HepG2 (cell line): Measurements from ENCODE around the gene TMEM198. TPM values are rescaled to one million over a fixed set of nuclear protein-coding genes. Genes with fewer than 3 reads are reported as not detected.

Source experiments
- ATF7-NPFF ChIP-seq: sonication (generic); formaldehyde crosslinking; IDR thresholded peaks from 2 replicates; pipeline ENCODE4 v1.8.1; 2023; ENCODE audit warnings: mild to moderate bottlenecking, low read depth, missing genetic modification reagents, moderate library complexity
- ETV6 ChIP-seq: sonication (generic); formaldehyde crosslinking; conservative IDR thresholded peaks from 2 replicates; pipeline ENCODE4 v1.4.0; 2020; ENCODE audit warnings: missing genetic modification reagents
- MIXL1 ChIP-seq: IDR thresholded peaks from 2 replicates; pipeline ENCODE4 v1.6.1; 2016
- POLR2A ChIP-seq, 2 experiments: IDR thresholded peaks; 2 replicates each; pipeline ENCODE4 v1.6.1; 2011; ENCODE audit warnings: low read depth in 2 of 2, low read length in 2 of 2, mild to moderate bottlenecking in 1 of 2, moderate library complexity in 1 of 2; ENCODE audit not compliant: insufficient read depth in 1 of 2
- SMAD9 ChIP-seq: sonication (generic); formaldehyde crosslinking; IDR thresholded peaks from 2 replicates; pipeline ENCODE4 v1.5.1; 2020; ENCODE audit warnings: mild to moderate bottlenecking, missing genetic modification reagents
- WIZ ChIP-seq: sonication (generic); formaldehyde crosslinking; IDR thresholded peaks from 2 replicates; pipeline ENCODE4 v1.5.1; 2020; ENCODE audit warnings: mild to moderate bottlenecking, missing genetic modification reagents
- ZMYM3 ChIP-seq: sonication (generic); formaldehyde crosslinking; IDR thresholded peaks from 2 replicates; pipeline ENCODE4 v1.5.1; 2020; ENCODE audit warnings: mild to moderate bottlenecking, missing genetic modification reagents
- ZNF274 ChIP-seq: sonication (generic); formaldehyde crosslinking; IDR thresholded peaks from 2 replicates; pipeline ENCODE4 v1.5.1; 2020; ENCODE audit warnings: mild to moderate bottlenecking, missing genetic modification reagents
- ZNF484 ChIP-seq: sonication (generic); formaldehyde crosslinking; IDR thresholded peaks from 2 replicates; pipeline ENCODE4 v1.5.1; 2020; ENCODE audit warnings: mild to moderate bottlenecking, low read depth, missing genetic modification reagents, borderline replicate concordance
- ZNF614 ChIP-seq: IDR thresholded peaks from 2 replicates; pipeline ENCODE4 v1.6.1; 2018; ENCODE audit warnings: missing biosample characterization, missing genetic modification reagents, inconsistent platforms, borderline replicate concordance
- ZNF7 ChIP-seq: IDR thresholded peaks from 2 replicates; pipeline ENCODE4 v1.6.1; 2016; ENCODE audit warnings: missing biosample characterization, missing genetic modification reagents
- ZNF816 ChIP-seq: sonication (generic); formaldehyde crosslinking; IDR thresholded peaks from 2 replicates; pipeline ENCODE4 v1.8.0; 2022; ENCODE audit warnings: missing genetic modification reagents, mild to moderate bottlenecking, borderline replicate concordance
- polyA plus RNA-seq, 8 experiments: library from polyadenylated mRNA; depleted of rRNA in 3 of 8; stranded (reverse) in 7 of 8; unstranded in 1 of 8; fragments of >200 nt; fragmentation: Illumina TruSeq in 4 of 8; extraction: Trizol in 4 of 8; gene quantifications; 2 replicates each; pipeline versions ENCODE4 v1.2.1 to v1.2.3, GENCODE V29; 2011 to 2016; ENCODE audit warnings: low read depth in 4 of 8, missing spikeins in 1 of 8, mixed read lengths in 1 of 8; ENCODE audit not compliant: insufficient read depth in 1 of 8
- total RNA-seq, 5 experiments: library from RNA; depleted of rRNA; stranded (reverse); fragments of >200 nt; fragmentation: Illumina TruSeq; extraction: Trizol; gene quantifications; 2 replicates each; pipeline ENCODE4 v1.2.3, GENCODE V29; 2016; ENCODE audit warnings: low read depth in 1 of 5
- TF ChIP-seq, protein P1 (sequence below): IDR thresholded peaks from 2 replicates; pipeline ENCODE4 v1.6.1; 2012; ENCODE audit warnings: low read depth, low read length, improper control_type of control experiment
- TF ChIP-seq, protein P2 (sequence below): sonication (generic); formaldehyde crosslinking; IDR thresholded peaks from 2 replicates; pipeline ENCODE4 v1.4.0; 2020; ENCODE audit warnings: missing genetic modification reagents
- TF ChIP-seq, protein P3 (sequence below): sonication (generic); formaldehyde crosslinking; IDR thresholded peaks from 2 replicates; pipeline ENCODE4 v1.8.0; 2022; ENCODE audit warnings: missing genetic modification reagents, low read depth, mild to moderate bottlenecking, borderline replicate concordance
- TF ChIP-seq, protein P4 (sequence below): sonication (generic); formaldehyde crosslinking; IDR thresholded peaks from 2 replicates; pipeline ENCODE4 v1.4.0; 2020; ENCODE audit warnings: mild to moderate bottlenecking, missing genetic modification reagents

TMEM198 gene
- total and polyA plus RNA-seq, 2 of the 13 experiments (the other 11 are each of a cell fraction or from before 2014, with no cell fraction given) = 17.3 to 23.5 TPM

DNA sequence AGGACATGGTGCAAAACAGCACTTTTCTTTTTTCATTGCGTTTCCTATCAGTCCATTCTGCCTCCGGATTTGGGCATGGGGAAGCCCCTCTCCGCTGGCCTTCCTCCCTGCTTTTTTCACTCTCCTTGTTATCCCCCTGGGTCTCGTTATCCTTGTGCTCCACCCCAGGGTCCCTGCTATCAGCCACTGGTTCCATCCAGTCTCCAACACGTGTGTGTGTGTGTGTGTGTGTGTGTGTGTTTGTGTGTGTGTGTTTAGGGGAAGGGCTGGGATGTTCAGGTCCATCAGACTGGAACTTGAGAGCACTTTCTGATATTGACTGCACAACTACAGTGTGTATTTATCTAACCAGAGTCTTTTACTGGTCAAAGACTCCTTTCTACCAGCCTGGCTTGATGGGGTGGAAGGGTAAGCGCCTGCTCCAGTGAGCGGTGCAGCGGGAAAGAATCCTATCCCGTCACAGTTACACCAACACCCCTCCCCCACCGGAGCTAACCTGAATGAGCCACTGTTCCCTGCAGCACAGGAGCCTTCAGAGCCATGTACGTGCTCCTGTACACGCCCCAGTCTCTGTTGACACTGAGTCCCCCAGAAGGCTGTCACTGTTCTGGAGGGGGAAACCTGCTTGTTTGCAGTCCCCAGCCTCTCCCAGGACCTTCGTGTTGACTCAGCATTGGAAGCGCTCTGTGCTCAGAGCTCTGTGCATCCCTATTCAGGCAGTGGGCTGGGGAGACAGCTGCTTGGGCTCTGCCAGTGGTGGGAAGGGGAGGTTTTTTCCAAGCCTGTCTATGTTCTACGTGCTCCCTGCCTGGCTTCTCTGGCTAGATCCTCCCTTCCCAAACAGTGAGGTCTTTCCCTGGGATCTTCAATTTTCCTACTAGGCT lies 32.9 kb downstream of the TMEM198 start (continued):
- peak; percentile 82 for TF ChIP-seq ZNF614 (CRISPR knock-in tag)
- TF ChIP-seq, protein P1, sequence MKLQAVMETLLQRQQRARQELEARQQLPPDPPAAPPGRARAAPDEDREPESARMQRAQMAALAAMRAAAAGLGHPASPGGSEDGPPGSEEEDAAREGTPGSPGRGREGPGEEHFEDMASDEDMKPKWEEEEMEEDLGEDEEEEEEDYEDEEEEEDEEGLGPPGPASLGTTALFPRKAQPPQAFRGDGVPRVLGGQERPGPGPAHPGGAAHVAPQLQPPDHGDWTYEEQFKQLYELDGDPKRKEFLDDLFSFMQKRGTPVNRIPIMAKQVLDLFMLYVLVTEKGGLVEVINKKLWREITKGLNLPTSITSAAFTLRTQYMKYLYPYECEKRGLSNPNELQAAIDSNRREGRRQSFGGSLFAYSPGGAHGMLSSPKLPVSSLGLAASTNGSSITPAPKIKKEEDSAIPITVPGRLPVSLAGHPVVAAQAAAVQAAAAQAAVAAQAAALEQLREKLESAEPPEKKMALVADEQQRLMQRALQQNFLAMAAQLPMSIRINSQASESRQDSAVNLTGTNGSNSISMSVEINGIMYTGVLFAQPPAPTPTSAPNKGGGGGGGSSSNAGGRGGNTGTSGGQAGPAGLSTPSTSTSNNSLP = 0 out of 2 replicates have a peak, but pooled peaks have one; percentile 42
- no peak; a peak in 1 of 4 replicates for TF ChIP-seq POLR2A (IDR thresholded peaks at IDR 0.05; ENCODE audit: insufficient read depth in 1 of 2, low read depth in 2 of 2, low read length in 2 of 2)
- TF ChIP-seq, protein P2, sequence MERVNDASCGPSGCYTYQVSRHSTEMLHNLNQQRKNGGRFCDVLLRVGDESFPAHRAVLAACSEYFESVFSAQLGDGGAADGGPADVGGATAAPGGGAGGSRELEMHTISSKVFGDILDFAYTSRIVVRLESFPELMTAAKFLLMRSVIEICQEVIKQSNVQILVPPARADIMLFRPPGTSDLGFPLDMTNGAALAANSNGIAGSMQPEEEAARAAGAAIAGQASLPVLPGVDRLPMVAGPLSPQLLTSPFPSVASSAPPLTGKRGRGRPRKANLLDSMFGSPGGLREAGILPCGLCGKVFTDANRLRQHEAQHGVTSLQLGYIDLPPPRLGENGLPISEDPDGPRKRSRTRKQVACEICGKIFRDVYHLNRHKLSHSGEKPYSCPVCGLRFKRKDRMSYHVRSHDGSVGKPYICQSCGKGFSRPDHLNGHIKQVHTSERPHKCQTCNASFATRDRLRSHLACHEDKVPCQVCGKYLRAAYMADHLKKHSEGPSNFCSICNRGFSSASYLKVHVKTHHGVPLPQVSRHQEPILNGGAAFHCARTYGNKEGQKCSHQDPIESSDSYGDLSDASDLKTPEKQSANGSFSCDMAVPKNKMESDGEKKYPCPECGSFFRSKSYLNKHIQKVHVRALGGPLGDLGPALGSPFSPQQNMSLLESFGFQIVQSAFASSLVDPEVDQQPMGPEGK (CRISPR knock-in tag) = peak; percentile 98
- TF ChIP-seq ZNF484 (CRISPR knock-in tag) = no peak
- TF ChIP-seq, protein P3, sequence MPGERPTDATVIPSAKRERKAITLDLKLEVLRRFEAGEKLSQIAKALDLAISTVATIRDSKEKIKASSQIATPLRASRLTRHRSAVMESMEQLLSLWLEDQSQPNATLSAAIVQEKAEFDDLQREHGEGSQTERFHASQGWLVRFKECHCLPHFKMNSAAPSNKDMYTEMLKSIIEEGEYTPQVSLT (CRISPR knock-in tag) = peak; percentile 49
- TF ChIP-seq ATF7-NPFF = peak; percentile 90
- no peak for TF ChIP-seq ZNF7 (CRISPR knock-in tag)
- TF ChIP-seq ETV6 (CRISPR knock-in tag) = peak; percentile 79; the same call in 1 of the 2 replicates
- TF ChIP-seq ZNF274 (CRISPR knock-in tag) = 0 out of 2 replicates have a peak, but pooled peaks have one; percentile 62
- peak; percentile 97 for TF ChIP-seq ZMYM3 (CRISPR knock-in tag)
- 0 out of 2 replicates have a peak, but pooled peaks have one; percentile 60 for TF ChIP-seq SMAD9 (CRISPR knock-in tag)
- TF ChIP-seq, protein P4, sequence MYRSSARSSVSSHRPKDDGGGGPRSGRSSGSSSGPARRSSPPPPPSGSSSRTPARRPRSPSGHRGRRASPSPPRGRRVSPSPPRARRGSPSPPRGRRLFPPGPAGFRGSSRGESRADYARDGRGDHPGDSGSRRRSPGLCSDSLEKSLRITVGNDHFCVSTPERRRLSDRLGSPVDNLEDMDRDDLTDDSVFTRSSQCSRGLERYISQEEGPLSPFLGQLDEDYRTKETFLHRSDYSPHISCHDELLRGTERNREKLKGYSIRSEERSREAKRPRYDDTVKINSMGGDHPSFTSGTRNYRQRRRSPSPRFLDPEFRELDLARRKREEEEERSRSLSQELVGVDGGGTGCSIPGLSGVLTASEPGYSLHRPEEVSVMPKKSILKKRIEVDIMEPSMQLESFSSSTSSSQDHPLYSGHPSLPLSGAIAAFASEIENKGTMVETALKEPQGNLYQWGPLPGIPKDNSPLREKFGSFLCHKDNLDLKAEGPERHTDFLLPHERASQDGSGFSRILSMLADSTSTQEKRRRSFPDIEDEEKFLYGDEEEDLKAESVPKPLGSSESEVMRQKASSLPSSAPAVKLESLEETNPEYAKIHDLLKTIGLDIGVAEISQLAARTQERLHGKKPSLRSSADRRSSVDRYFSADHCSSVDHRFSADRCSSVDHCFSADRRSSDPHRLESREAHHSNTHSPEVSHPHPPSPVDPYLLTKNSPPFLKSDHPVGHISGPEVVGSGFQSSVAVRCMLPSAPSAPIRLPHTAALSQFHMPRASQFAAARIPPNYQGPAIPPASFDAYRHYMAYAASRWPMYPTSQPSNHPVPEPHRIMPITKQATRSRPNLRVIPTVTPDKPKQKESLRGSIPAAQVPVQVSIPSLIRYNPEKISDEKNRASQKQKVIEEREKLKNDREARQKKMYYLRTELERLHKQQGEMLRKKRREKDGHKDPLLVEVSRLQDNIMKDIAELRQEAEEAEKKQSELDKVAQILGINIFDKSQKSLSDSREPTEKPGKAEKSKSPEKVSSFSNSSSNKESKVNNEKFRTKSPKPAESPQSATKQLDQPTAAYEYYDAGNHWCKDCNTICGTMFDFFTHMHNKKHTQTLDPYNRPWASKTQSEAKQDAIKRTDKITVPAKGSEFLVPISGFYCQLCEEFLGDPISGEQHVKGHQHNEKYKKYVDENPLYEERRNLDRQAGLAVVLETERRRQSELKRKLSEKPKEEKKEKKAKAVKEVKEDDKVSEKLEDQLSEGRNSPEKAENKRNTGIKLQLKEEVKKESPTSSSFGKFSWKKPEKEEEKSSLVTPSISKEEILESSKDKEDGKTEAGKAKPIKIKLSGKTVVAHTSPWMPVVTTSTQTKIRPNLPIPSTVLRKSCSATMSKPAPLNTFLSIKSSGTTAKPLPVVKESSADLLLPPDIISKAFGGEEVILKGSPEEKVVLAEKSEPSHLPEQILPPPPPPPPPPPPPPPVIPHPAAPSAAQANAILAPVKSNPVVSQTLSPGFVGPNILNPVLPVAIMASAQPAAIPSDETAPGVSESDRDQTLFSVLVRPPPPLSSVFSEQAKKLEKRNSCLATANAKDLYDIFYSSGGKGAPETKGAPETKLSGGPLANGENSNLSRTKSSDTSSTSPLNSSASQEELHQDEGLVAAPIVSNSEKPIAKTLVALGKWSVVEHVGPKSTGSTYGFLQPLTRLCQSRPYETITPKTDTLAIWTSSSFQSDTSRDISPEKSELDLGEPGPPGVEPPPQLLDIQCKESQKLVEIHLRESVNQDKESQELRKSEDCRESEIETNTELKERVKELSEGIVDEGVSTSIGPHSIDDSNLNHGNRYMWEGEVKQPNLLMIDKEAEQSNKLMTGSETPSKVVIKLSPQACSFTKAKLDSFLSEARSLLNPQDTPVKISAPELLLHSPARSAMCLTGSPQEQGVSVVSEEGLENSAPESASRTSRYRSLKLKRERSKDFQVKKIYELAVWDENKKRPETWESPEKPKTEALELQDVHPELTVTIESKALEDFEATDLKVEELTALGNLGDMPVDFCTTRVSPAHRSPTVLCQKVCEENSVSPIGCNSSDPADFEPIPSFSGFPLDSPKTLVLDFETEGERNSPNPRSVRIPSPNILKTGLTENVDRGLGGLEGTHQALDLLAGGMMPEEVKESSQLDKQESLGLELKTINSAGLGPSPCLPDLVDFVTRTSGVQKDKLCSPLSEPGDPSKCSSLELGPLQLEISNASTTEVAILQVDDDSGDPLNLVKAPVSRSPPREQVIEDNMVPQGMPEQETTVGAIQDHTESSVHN (CRISPR knock-in tag) = peak; percentile 62; the same call in 1 of the 2 replicates
- TF ChIP-seq MIXL1 (CRISPR knock-in tag) = peak; percentile 84; the same call in 1 of the 2 replicates
- no peak for TF ChIP-seq WIZ (CRISPR knock-in tag)
- TF ChIP-seq ZNF816 = peak; percentile 96
